ENCODE measurements around the gene POLR3C.

DNA sequence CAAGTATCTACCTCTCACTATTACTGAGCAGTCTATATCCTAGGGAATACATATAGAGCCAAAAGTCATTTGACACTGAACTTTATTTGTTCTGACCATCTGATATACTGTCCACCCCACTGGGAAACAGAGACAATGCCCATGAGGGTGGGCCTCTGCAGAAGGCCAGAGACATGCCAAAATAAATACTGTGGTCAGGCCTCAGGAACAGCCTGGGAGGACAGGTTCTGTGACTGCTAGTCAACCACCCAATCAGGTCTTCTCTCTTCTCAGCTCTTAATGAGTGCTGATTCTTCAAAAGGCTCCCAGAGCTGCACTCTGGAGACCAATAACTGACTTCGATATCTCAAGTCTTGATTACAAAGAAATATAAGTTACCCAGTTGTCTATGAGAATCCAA is 67.1 kb downstream of the POLR3C start:
- TF ChIP-seq, protein P1, sequence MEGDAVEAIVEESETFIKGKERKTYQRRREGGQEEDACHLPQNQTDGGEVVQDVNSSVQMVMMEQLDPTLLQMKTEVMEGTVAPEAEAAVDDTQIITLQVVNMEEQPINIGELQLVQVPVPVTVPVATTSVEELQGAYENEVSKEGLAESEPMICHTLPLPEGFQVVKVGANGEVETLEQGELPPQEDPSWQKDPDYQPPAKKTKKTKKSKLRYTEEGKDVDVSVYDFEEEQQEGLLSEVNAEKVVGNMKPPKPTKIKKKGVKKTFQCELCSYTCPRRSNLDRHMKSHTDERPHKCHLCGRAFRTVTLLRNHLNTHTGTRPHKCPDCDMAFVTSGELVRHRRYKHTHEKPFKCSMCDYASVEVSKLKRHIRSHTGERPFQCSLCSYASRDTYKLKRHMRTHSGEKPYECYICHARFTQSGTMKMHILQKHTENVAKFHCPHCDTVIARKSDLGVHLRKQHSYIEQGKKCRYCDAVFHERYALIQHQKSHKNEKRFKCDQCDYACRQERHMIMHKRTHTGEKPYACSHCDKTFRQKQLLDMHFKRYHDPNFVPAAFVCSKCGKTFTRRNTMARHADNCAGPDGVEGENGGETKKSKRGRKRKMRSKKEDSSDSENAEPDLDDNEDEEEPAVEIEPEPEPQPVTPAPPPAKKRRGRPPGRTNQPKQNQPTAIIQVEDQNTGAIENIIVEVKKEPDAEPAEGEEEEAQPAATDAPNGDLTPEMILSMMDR (IDR thresholded peaks at IDR 0.05), result no peak
- TF ChIP-seq EZH2 (IDR thresholded peaks at IDR 0.05; ENCODE audit: borderline replicate concordance, insufficient read depth, low read depth, low read length, poor library complexity, severe bottlenecking), result no peak

All from B cell (primary cell).